Parathyroid adenoma (tissue), 2 donors: ENCODE data around the gene PFKFB4.

Source experiments
- H2AFZ ChIP-seq: fragments of 300-600 bp; sonication (generic); one replicate; pipeline ENCODE4 v1.7.0; 2017; ENCODE audit warnings: antibody characterized with exemption, mild to moderate bottlenecking
- H3K27ac ChIP-seq: fragments of 300-600 bp; sonication (generic); one replicate; pipeline ENCODE4 v1.7.0; 2017
- H3K27me3 ChIP-seq: fragments of 300-600 bp; sonication (generic); one replicate; pipeline ENCODE4 v1.7.0; 2017; ENCODE audit warnings: low read length; ENCODE audit not compliant: control insufficient read depth, insufficient read depth
- H3K36me3 ChIP-seq: fragments of 300-600 bp; sonication (generic); one replicate; pipeline ENCODE4 v1.7.0; 2017; ENCODE audit warnings: low read length; ENCODE audit not compliant: control insufficient read depth, insufficient read depth
- H3K4me1 ChIP-seq: fragments of 300-600 bp; sonication (generic); one replicate; pipeline ENCODE4 v1.7.0; 2017; ENCODE audit warnings: control low read depth
- H3K4me2 ChIP-seq: fragments of 300-600 bp; sonication (generic); one replicate; pipeline ENCODE4 v1.7.0; 2017; ENCODE audit warnings: low read length
- H3K4me3 ChIP-seq: fragments of 300-600 bp; sonication (generic); one replicate; pipeline ENCODE4 v1.7.0; 2017; ENCODE audit warnings: low read depth, low read length
- H3K79me2 ChIP-seq: fragments of 300-600 bp; sonication (generic); one replicate; pipeline ENCODE4 v1.7.0; 2017; ENCODE audit warnings: control low read depth
- H3K9ac ChIP-seq: fragments of 300-600 bp; sonication (generic); one replicate; pipeline ENCODE4 v1.7.0; 2017; ENCODE audit warnings: mild to moderate bottlenecking
- H3K9me3 ChIP-seq: fragments of 300-600 bp; sonication (generic); one replicate; pipeline ENCODE4 v1.7.0; 2017; ENCODE audit warnings: low read length; ENCODE audit not compliant: control insufficient read depth
- TF ChIP-seq, protein P1 (sequence below): fragments of 300-600 bp; sonication (generic); IDR thresholded peaks from one replicate; pipeline ENCODE4 v1.7.0; 2017; ENCODE audit warnings: antibody characterized with exemption, mild to moderate bottlenecking
- donor health status: primary hyperparathyroidism.

Gene PFKFB4

DNA sequence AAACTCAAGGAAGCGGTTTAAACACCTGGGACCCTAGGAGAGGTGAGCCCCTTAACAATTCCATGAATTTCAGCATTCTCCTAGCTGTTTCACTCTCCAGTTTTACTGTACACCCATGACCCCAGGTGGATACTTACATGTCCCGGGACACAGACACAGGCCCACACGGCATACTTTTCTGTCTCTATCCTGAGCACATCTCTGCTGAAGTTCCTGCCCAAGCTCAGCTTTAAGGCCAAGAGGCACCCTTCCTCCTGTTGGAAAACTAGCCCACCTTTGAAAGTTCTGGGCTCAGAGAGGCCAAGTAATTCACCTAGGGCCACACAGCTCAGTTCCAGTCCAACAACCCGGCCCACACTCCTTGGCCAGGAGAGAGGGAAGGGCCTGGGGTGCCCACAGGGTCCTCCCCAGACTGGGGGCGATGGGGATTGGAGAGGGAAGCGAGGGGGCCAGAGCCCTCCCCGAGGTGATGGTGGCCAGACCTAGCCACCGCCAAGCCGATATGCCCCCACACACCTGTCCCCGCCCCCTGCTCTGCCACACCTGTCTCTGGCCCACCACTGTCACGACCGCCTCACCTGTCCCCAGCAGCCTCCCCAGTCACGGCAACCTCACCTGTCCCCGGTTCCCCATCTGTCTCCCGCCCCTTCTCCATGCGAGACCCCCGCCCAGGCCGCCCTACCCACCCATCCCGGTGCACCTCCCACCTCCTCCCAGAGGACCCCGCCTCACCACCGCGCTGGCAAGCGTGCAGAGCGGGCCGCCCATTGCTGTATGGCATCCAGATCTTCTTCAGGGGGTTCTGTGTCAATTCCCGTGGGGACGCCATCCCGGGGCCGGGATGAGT is 431 bp downstream of the PFKFB4 start:
- H3K9ac ChIP-seq: no peak overlapping the region
- peaks cover 5% of the 10 kb centered on the region for H3K79me2 ChIP-seq
- TF ChIP-seq, protein P1, sequence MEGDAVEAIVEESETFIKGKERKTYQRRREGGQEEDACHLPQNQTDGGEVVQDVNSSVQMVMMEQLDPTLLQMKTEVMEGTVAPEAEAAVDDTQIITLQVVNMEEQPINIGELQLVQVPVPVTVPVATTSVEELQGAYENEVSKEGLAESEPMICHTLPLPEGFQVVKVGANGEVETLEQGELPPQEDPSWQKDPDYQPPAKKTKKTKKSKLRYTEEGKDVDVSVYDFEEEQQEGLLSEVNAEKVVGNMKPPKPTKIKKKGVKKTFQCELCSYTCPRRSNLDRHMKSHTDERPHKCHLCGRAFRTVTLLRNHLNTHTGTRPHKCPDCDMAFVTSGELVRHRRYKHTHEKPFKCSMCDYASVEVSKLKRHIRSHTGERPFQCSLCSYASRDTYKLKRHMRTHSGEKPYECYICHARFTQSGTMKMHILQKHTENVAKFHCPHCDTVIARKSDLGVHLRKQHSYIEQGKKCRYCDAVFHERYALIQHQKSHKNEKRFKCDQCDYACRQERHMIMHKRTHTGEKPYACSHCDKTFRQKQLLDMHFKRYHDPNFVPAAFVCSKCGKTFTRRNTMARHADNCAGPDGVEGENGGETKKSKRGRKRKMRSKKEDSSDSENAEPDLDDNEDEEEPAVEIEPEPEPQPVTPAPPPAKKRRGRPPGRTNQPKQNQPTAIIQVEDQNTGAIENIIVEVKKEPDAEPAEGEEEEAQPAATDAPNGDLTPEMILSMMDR: no peak
- H3K4me1 ChIP-seq: peaks cover 28% of the 10 kb centered on the region
- no peaks in the 10 kb centered on the region for H3K36me3 ChIP-seq
- H2AFZ ChIP-seq: peak overlapping the region; percentile 86
- no peaks in the 10 kb centered on the region for H3K27me3 ChIP-seq
- H3K4me3 ChIP-seq: peak overlapping the region; percentile 61
- no peaks in the 10 kb centered on the region for H3K9me3 ChIP-seq
- H3K27ac ChIP-seq: peak overlapping the region; percentile 37
- peak overlapping the region; percentile 79 for H3K4me2 ChIP-seq

DNA sequence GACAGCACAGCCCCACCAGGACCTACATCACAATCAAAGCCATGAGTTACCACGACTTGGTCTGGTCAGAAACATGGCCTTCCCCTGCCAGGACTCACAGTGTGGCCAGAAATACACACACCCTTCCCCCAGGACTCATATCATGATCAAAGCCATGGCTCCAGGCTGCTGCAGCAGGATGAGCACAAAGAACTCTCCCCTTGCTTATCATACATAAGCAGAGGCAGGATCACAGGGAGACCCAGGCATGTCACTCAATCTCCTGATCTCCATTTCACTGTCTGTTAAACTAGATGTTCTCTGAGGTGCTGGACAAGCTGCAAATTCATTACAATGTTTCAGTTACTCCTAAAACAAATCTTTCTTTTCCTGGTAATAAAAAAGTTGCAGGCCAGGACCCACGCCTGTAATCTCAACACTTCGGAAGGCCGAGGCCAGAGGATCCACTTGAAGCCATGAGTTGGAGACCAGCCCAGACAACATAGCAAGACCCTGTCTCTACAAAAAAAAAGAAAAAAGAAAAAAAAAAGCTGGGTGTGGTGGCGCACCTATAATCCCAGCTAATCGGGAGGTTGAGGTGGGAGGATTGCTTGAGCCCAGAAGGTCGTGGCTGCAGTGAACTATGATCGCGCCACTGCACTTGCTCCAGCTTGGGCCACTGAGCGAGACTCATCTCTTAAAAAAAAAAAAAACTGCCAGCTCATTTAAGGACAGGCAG is 1.2 kb downstream of the PFKFB4 start:
- Histone ChIP-seq H3K9ac (no peak overlapping the region), H3K27ac (no peak overlapping the region), H3K4me1 (peaks cover 20% of the 10 kb centered on the region), H3K4me2 (no peak overlapping the region), H3K4me3 (no peak overlapping the region), H3K9me3 (no peaks in the 10 kb centered on the region), H3K36me3 (no peaks in the 10 kb centered on the region), H3K27me3 (no peaks in the 10 kb centered on the region), H2AFZ (no peak overlapping the region), H3K79me2 (peaks cover 5% of the 10 kb centered on the region)
- TF ChIP-seq, protein P1: no peak

DNA sequence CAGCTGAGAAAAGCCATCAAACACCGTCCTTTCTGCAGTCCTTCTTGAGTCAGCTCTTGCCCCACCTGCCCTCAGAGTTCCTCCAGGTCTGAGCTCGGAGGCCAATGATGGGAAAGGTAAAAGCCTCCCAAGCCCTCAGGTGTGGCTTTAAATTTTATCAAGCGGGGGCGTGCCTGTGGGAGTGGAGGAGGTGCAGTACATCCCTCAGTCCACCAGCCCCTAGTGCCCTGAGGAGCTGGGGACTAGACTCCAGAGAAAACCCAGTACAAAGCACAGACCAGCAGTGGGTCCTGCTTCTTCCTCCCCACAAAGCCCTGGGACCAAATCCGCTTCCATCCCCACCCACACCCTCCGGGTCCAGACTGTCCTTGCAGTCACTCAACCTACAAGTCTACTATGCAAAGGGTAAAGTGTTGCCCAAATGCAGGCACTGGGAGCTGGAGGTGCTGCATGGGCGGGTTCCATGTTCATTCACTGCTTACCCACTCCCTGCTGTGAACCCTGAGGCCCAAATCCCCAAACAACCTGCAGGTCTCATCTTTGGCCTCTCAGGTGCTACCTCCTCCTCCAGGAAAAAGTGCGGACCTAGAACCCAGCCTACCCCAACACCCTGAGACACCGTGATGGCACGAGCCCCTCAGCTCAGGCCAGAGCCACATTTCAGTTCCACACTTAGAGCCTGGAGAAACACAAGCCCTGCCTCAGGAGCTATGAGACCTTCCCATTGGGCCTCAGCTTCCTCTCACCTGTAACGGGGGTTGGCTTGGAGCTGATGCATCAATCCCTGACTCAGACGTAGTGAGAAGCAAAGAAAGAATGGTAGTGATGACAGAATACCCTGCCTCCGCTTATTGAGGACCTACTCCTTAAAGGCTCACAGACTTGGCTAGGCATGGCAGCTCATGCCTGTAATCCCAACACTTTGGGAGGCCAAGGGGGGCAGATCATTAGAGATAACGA is 2.4 kb downstream of the PFKFB4 start:
- H3K9ac ChIP-seq: no peak overlapping the region
- no peak overlapping the region for H2AFZ ChIP-seq
- H3K27ac ChIP-seq: no peak overlapping the region
- H3K27me3 ChIP-seq: no peaks in the 10 kb centered on the region
- TF ChIP-seq, protein P1: no peak
- peaks cover 8% of the 10 kb centered on the region for H3K79me2 ChIP-seq
- no peaks in the 10 kb centered on the region for H3K9me3 ChIP-seq
- no peak overlapping the region for H3K4me3 ChIP-seq
- peaks cover 15% of the 10 kb centered on the region for H3K4me1 ChIP-seq
- H3K36me3 ChIP-seq: no peaks in the 10 kb centered on the region
- no peak overlapping the region for H3K4me2 ChIP-seq

DNA sequence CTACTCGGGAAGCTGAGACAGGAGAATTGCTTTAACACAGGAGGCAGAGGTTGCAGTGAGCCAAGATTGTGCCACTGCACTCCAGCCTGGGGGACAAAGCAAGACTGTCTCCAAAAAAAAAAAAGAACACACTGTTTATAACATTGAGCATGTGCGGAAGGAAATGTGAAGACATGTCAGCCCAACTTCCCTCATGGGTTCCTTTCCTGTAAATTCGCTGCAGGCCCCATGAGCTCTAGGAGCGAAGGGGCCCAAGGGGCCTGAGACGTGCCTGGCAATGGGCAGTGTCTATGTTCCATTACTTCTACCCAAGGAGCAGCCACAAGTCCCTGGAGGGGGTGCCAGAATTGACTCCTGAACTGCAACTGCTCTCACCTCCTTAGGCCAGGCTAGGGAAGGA is 3.2 kb downstream of the PFKFB4 start:
- peaks cover 18% of the 10 kb centered on the region for H3K4me1 ChIP-seq
- peaks cover 10% of the 10 kb centered on the region for H3K79me2 ChIP-seq
- no peaks in the 10 kb centered on the region for H3K9me3 ChIP-seq
- no peak overlapping the region for H3K27ac ChIP-seq
- no peaks in the 10 kb centered on the region for H3K27me3 ChIP-seq
- no peaks in the 10 kb centered on the region for H3K36me3 ChIP-seq
- no peak overlapping the region for H2AFZ ChIP-seq
- no peak overlapping the region for H3K9ac ChIP-seq
- H3K4me3 ChIP-seq: no peak overlapping the region
- TF ChIP-seq, protein P1: no peak
- H3K4me2 ChIP-seq: no peak overlapping the region
